ENCODE measurements around the gene TPSB2.

- no peak for TF ChIP-seq CTCF (optimal IDR thresholded peaks at IDR 0.05 in 1 of 3, IDR thresholded peaks at IDR 0.05 in 1 of 3, conservative IDR thresholded peaks at IDR 0.05 in 1 of 3; ENCODE audit: extremely low read depth in 1 of 3, insufficient read depth in 2 of 3, low read length in 3 of 3)
- no peak for TF ChIP-seq EZH2 (IDR thresholded peaks at IDR 0.05; ENCODE audit: low read length)
These were observed 46.8 kb downstream of the TPSB2 start for GRCh38 chr16:1182950-1183907.

Measured in keratinocyte (primary cell).